OCI-LY1 (cell line): Measurements from ENCODE around the gene EXPH5.

ENCODE experiments used
- H2AFZ ChIP-seq: fragments of 200-600 bp; sonication (generic), shearing (Covaris generic); 2 replicates; pipeline ENCODE4 v1.6.0; 2014; ENCODE audit warnings: antibody characterized with exemption, mild to moderate bottlenecking, low read length
- H3F3A ChIP-seq: fragments of 200-600 bp; sonication (generic), shearing (Covaris generic); 2 replicates; pipeline ENCODE4 v1.6.0; 2014; ENCODE audit warnings: mild to moderate bottlenecking, antibody characterized with exemption, low read length, moderate library complexity; ENCODE audit not compliant: insufficient read depth
- H3K27ac ChIP-seq: fragments of 200-600 bp; sonication (generic); 2 replicates; pipeline ENCODE4 v1.5.1; 2014; ENCODE audit warnings: low read length, mixed run types, mild to moderate bottlenecking, low read depth; ENCODE audit not compliant: poor library complexity, severe bottlenecking
- H3K27me3 ChIP-seq: fragments of 200-600 bp; sonication (generic); 2 replicates; pipeline ENCODE4 v1.6.0; 2014; ENCODE audit warnings: antibody characterized with exemption, mild to moderate bottlenecking, low read length, moderate library complexity; ENCODE audit not compliant: insufficient read depth
- H3K36me3 ChIP-seq: fragments of 200-600 bp; sonication (generic); 2 replicates; pipeline ENCODE4 v1.6.1; 2014; ENCODE audit warnings: mild to moderate bottlenecking, antibody characterized with exemption, low read length, moderate library complexity, mixed read lengths; ENCODE audit not compliant: insufficient read depth
- H3K4me1 ChIP-seq: fragments of 200-600 bp; sonication (generic); 2 replicates; pipeline ENCODE4 v1.5.1; 2014; ENCODE audit warnings: mild to moderate bottlenecking, low read length, moderate library complexity; ENCODE audit not compliant: insufficient read depth, severe bottlenecking
- H3K4me2 ChIP-seq: fragments of 200-600 bp; sonication (generic), shearing (Covaris generic); 2 replicates; pipeline ENCODE4 v1.6.1; 2014; ENCODE audit warnings: low read length
- H3K4me3 ChIP-seq: fragments of 200-600 bp; sonication (generic); 2 replicates; pipeline ENCODE4 v1.5.1; 2014; ENCODE audit warnings: low read length, low read depth, mild to moderate bottlenecking, mixed read lengths; ENCODE audit not compliant: poor library complexity, severe bottlenecking
- H3K79me2 ChIP-seq: fragments of 200-600 bp; shearing (Covaris generic); 2 replicates; pipeline ENCODE4 v1.6.1; 2016; ENCODE audit warnings: mixed run types, low read length, mixed read lengths; ENCODE audit not compliant: insufficient read depth
- H3K9ac ChIP-seq: fragments of 200-600 bp; sonication (generic), shearing (Covaris generic); 2 replicates; pipeline ENCODE4 v1.6.1; 2014; ENCODE audit warnings: mild to moderate bottlenecking, low read length, mixed read lengths
- H3K9me2 ChIP-seq: fragments of 200-600 bp; sonication (generic), shearing (Covaris generic); 2 replicates; pipeline ENCODE4 v1.6.1; 2014; ENCODE audit warnings: low read depth, mild to moderate bottlenecking, low read length, mixed read lengths
- H3K9me3 ChIP-seq: fragments of 200-600 bp; shearing (Covaris generic); 2 replicates; pipeline ENCODE4 v1.6.1; 2014; ENCODE audit warnings: low read length, mixed read lengths
- H4K20me1 ChIP-seq: fragments of 200-600 bp; sonication (generic), shearing (Covaris generic); 2 replicates; pipeline ENCODE4 v1.6.0; 2016; ENCODE audit warnings: mild to moderate bottlenecking, low read length; ENCODE audit not compliant: insufficient read depth
- EZH2 ChIP-seq: fragments of 200-600 bp; sonication (generic), shearing (Covaris generic); IDR thresholded peaks from 2 replicates; pipeline ENCODE4 v1.8.0; 2017; ENCODE audit warnings: borderline replicate concordance, mixed run types, mild to moderate bottlenecking, antibody characterized with exemption, low read length, moderate library complexity, mixed read lengths
- TF ChIP-seq, protein P1 (sequence below): fragments of 200-600 bp; sonication (generic), shearing (Covaris generic); IDR thresholded peaks from 2 replicates; pipeline ENCODE4 v1.5.1; 2017; ENCODE audit warnings: mild to moderate bottlenecking, antibody characterized with exemption, low read length, moderate library complexity, mixed read lengths

The EXPH5 gene

DNA sequence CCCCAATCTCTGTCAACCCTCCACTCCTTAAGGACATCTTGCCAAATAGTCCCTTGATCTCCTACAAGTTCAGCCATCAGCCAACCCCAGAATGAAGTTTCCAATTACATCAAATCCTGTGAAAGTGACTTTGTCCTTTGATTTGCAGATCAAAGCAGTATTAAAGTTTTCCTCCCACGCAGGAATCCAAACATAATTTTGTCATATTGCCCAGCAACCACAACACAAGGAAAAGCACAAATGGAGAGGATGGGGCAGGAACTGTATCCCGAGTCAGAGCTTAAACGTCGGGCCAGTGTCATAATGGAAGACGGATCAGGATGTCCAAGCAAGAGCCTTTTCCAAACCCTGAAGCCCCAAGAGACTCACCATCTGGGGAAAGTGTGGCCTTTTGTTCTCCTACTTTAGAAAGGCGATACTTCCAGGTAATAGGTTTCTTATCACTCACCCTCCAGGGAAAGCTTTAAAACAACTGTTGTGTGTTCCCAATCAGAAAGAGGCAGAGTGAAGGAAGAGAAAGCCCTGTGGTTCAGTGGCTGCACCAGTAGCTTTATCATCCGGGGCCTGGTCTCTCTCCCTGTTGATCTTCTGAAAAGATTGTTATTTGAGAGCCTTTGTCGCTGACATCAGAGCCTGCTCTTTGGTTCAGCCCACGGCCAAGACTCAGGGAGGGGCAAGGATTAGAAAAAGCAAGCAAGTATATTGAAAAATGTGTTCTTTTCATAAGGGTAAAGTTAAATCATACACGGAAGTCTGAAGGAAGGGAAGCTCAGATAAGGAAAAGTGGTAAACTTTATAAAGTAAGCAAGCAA is 41.7 kb downstream of the EXPH5 start:
- no peak for TF ChIP-seq EZH2
- TF ChIP-seq, protein P1, sequence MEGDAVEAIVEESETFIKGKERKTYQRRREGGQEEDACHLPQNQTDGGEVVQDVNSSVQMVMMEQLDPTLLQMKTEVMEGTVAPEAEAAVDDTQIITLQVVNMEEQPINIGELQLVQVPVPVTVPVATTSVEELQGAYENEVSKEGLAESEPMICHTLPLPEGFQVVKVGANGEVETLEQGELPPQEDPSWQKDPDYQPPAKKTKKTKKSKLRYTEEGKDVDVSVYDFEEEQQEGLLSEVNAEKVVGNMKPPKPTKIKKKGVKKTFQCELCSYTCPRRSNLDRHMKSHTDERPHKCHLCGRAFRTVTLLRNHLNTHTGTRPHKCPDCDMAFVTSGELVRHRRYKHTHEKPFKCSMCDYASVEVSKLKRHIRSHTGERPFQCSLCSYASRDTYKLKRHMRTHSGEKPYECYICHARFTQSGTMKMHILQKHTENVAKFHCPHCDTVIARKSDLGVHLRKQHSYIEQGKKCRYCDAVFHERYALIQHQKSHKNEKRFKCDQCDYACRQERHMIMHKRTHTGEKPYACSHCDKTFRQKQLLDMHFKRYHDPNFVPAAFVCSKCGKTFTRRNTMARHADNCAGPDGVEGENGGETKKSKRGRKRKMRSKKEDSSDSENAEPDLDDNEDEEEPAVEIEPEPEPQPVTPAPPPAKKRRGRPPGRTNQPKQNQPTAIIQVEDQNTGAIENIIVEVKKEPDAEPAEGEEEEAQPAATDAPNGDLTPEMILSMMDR, result no peak
- Histone ChIP-seq H2AFZ (no peak overlapping the region), H4K20me1 (no peaks in the 10 kb centered on the region), H3F3A (no peaks in the 10 kb centered on the region), H3K79me2 (no peaks in the 10 kb centered on the region), H3K4me2 (no peak overlapping the region), H3K9me2 (no peaks in the 10 kb centered on the region), H3K27me3 (no peaks in the 10 kb centered on the region), H3K4me1 (no peaks in the 10 kb centered on the region), H3K27ac (no peak overlapping the region), H3K9ac (no peak overlapping the region), H3K9me3 (no peaks in the 10 kb centered on the region), H3K4me3 (no peak overlapping the region), H3K36me3 (no peaks in the 10 kb centered on the region)

DNA sequence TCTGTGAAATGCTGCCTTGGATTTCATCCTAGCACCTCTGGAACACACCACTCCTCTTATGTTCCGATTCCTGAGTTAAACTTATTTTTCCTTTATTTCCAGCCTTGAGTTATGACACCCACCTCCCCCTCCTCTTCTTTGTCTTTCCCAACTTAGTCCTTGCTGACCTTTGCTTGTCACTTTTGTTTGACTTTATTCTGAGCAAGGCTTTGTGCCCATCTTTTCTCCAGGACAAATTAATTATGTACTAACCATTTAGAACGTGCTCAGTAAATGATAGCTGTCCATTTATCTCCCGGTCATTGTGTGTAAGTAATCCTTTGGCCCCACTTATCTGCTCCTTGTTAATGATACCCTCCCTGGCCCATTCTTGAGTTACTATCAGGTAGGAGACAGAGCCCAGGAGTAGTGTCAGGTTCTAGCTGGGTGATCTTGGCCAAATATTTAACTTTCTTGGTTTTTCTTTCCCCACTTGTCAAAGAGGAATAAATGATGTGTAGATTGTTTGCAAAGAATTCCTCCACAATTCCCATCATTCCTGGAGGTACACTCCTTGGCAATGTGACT is 44.2 kb downstream of the EXPH5 start:
- H3K4me3 ChIP-seq, result no peak overlapping the region
- H3K27ac ChIP-seq, result no peak overlapping the region
- H3K79me2 ChIP-seq, result no peaks in the 10 kb centered on the region
- TF ChIP-seq, protein P1, result no peak
- TF ChIP-seq EZH2, result no peak
- no peaks in the 10 kb centered on the region for H3K36me3 ChIP-seq
- H4K20me1 ChIP-seq, result no peaks in the 10 kb centered on the region
- H3F3A ChIP-seq, result no peaks in the 10 kb centered on the region
- no peaks in the 10 kb centered on the region for H3K27me3 ChIP-seq
- H3K4me2 ChIP-seq, result no peak overlapping the region
- H2AFZ ChIP-seq, result no peak overlapping the region
- H3K9me3 ChIP-seq, result no peaks in the 10 kb centered on the region
- H3K9ac ChIP-seq, result no peak overlapping the region
- no peaks in the 10 kb centered on the region for H3K4me1 ChIP-seq
- H3K9me2 ChIP-seq, result no peaks in the 10 kb centered on the region

DNA sequence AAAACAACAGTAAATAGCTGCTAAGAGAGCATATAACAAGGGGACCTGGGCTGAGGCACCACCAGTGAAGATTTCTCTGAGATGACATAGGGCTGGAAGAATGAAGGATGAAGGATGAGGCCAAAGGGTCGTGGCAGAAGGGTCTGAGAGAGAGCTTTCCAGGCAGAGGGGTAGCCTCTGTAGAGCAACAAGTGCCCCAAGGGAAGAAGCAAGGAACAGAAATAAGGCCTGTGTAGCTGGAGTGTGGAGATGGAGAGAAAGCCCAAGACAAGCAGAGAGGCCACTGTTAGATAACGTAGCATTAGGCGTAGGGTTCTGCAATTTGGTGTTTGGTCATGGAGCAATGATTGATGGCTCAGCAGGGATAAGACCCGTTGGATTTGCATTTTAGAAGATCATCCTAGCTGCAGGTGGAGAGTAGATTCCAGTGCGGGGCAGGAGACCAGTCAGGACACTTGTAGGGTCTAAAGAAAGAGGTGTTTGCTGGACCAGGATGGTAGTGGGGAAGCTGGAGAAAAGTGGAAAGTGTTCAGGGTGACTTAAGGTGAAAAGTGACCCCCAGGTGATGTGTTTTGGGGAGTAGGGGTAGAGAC is 47.6 kb downstream of the EXPH5 start:
- TF ChIP-seq, protein P1, result no peak
- TF ChIP-seq EZH2, result no peak
- Histone ChIP-seq H2AFZ (no peak overlapping the region), H3K4me1 (no peaks in the 10 kb centered on the region), H3K9ac (no peak overlapping the region), H3K9me3 (no peaks in the 10 kb centered on the region), H3K4me2 (no peak overlapping the region), H3K4me3 (no peak overlapping the region), H3F3A (no peaks in the 10 kb centered on the region), H3K9me2 (no peaks in the 10 kb centered on the region), H3K36me3 (no peaks in the 10 kb centered on the region), H3K27me3 (no peaks in the 10 kb centered on the region), H3K27ac (no peak overlapping the region), H3K79me2 (no peaks in the 10 kb centered on the region), H4K20me1 (no peaks in the 10 kb centered on the region)
